ENCODE measurements around the gene OLIG3. TPM values are rescaled to one million over a fixed set of nuclear protein-coding genes. Genes with fewer than 3 reads are reported as not detected.

The OLIG3 gene
- total RNA-seq, 1 donor from 2014 or later: not detected

- DNase-seq (ENCODE audit: low spot score): no peak
- Mint-ChIP-seq H3K4me3 (ENCODE audit: low read depth) (no peak overlapping the region), H3K36me3 (ENCODE audit: low read depth) (peaks cover 4% of the 10 kb centered on the region), H3K27me3 (ENCODE audit: low read depth) (peaks cover 90% of the 10 kb centered on the region), H3K27ac (peak overlapping the region; percentile 4), H3K4me1 (ENCODE audit: low read depth) (peaks cover 42% of the 10 kb centered on the region), H3K9me3 (peaks cover 4% of the 10 kb centered on the region)
- intact Hi-C loops (cut with micrococcal nuclease): loop anchor here (2.0 to 5.0 kb wide), 2 partner anchors 148 to 615 kb away; partner anchors contain the start of gene PERP
Observed at GRCh38 chr6:137492289-137493217, 1.6 kb downstream of the OLIG3 start.

DNA sequence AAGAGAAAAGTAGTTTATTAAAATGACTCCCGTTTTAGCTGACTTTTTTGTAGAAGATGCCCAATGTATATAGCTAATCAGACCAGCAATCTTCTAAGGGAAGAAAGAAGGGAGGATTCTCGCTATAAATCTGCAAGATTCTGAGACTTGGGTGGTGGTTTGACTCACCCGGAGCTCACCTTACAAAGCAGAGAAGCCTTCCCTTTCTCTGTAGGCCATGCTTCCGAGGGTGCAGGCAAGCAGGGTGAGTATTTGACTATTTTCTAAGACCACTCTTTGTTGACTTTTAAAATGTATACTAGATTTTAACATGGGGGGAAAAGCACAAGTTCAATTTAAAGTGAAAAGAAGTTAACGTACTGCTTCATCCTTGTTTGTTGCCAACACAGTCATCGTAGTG is 2.7 kb downstream of the OLIG3 start:
- peaks cover 4% of the 10 kb centered on the region for H3K36me3 Mint-ChIP-seq (ENCODE audit: low read depth)
- intact Hi-C loops (cut with micrococcal nuclease): loop anchor here (5.0 kb wide), 1 partner anchor 616 kb away; the partner anchor contains the start of gene PERP
- peaks cover 39% of the 10 kb centered on the region for H3K4me1 Mint-ChIP-seq (ENCODE audit: low read depth)
- peaks cover 92% of the 10 kb centered on the region for H3K27me3 Mint-ChIP-seq (ENCODE audit: low read depth)
- H3K4me3 Mint-ChIP-seq (ENCODE audit: low read depth): no peak overlapping the region
- no peak for DNase-seq (ENCODE audit: low spot score)
- H3K9me3 Mint-ChIP-seq: peaks cover 4% of the 10 kb centered on the region
- H3K27ac Mint-ChIP-seq: no peak overlapping the region

- Mint-ChIP-seq H3K27me3 (ENCODE audit: low read depth) (peaks cover 92% of the 10 kb centered on the region), H3K9me3 (peaks cover 4% of the 10 kb centered on the region), H3K27ac (no peak overlapping the region), H3K4me3 (ENCODE audit: low read depth) (no peak overlapping the region), H3K36me3 (ENCODE audit: low read depth) (peaks cover 4% of the 10 kb centered on the region), H3K4me1 (ENCODE audit: low read depth) (peaks cover 35% of the 10 kb centered on the region)
- DNase-seq (ENCODE audit: low spot score): no peak
- intact Hi-C loops (cut with micrococcal nuclease): loop anchor here (5.0 kb wide), 1 partner anchor 616 kb away; the partner anchor contains the start of gene PERP
Observed at GRCh38 chr6:137490961-137491360, 3.2 kb downstream of the OLIG3 start.

DNA sequence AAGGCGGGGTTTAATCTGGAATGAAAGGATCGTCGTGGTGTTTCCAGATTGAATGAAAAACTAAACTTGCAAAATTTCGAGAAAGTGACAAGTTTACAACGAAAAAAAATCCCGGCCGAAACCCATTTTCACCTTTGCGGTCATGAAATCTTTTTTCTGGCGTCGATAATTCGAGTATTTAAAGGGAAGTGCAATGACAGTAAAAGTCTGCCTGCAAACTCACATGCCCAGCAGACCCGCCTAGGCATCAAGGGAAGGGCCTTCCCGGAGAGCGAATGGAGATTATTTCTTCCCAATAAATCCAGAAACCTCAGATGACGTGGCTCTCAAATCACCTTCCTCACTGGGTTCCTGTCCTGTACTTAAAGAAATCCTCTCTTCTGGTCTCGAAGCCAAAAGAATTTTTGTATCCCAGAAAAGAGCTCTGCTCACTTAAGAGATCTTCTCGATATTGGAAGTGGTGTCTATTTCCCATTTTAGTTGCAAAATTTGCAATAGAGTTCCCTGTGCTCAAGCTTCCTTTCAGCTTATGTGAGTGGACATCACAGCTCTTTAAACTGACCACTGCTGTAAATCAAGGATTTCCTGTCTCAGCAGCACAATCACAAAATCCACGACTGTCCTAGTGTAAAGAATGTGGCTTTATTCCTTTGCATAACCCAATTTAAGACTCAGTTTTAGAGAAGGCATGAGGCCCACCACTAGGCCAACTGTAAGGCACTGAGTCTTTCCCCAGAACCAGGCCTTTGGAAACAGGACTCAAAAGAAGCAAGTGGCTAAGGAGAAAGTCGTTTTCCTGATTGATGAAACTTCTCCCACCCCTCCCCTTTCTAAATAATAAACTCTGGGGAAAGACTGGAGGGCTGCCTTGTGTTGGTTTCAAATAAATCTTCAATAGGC is 3.9 kb downstream of the OLIG3 start:
- H3K27ac Mint-ChIP-seq: no peak overlapping the region
- peaks cover 30% of the 10 kb centered on the region for H3K4me1 Mint-ChIP-seq (ENCODE audit: low read depth)
- peaks cover 4% of the 10 kb centered on the region for H3K36me3 Mint-ChIP-seq (ENCODE audit: low read depth)
- peaks cover 4% of the 10 kb centered on the region for H3K9me3 Mint-ChIP-seq
- peaks cover 92% of the 10 kb centered on the region for H3K27me3 Mint-ChIP-seq (ENCODE audit: low read depth)
- intact Hi-C loops (cut with micrococcal nuclease): loop anchor here (5.0 kb wide), 1 partner anchor 617 kb away; the partner anchor contains the start of gene PERP
- no peak overlapping the region for H3K4me3 Mint-ChIP-seq (ENCODE audit: low read depth)
- DNase-seq (ENCODE audit: low spot score): no peak

DNA sequence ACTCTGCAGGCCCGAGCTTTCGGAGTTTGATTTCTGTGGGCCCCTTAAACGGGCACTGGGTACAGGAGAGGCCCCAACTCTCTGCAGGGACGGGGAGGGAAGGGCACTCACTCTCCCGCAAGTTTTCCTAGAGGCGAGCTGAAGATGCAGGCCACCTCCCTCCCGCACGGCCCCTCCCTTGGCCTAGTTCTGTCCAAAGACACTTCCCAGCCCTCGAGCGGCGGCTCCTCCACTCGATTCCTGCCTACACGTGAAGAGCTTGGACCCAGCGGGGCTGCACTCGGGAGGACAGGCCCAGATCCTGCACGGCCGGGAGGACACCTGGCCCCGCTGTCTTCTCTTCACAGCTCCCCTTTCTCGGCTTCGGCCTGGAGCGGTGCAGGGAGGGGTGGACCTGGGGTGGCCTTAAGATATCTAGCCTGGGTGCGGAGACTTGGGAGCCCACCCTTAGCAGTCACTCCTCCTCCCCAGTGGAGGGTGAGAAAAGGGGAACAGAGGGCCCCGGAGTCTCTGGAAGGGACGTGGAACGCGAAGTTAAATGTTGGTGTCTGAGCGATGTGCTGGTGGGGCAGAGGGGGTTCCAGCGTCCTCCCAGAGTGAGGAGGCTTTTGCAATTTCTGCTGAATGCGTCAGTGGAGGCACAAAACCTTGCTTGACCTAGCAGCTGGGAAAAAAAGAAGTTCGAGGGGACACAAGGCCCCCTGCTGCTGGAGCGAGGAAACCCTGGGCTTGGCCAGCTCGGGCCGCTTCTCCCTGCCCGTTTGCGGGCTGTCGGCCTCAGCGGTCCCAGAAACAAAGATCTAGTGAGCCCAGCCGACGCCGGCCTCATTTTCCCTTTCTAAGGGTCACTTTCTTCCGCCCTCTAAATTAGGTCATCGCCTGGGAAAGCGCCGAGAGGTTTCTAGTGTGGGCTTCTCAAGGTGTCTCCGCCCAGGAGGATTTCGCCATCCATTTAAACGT is 4.9 kb downstream of the OLIG3 start:
- intact Hi-C loops (cut with micrococcal nuclease): loop anchor here (5.0 kb wide), 2 partner anchors 567 to 618 kb away; partner anchors contain the start of genes PERP and SLC35D3
- Mint-ChIP-seq H3K4me3 (ENCODE audit: low read depth) (no peak overlapping the region), H3K36me3 (ENCODE audit: low read depth) (peaks cover 4% of the 10 kb centered on the region), H3K9me3 (peaks cover 4% of the 10 kb centered on the region), H3K27ac (no peak overlapping the region), H3K27me3 (ENCODE audit: low read depth) (peaks cover 87% of the 10 kb centered on the region), H3K4me1 (ENCODE audit: low read depth) (peaks cover 23% of the 10 kb centered on the region)
- no peak for DNase-seq (ENCODE audit: low spot score)

GRCh38 chr6:137488150-137489045 is 5.8 kb downstream of the OLIG3 start:
- Mint-ChIP-seq H3K27ac (no peak overlapping the region), H3K27me3 (ENCODE audit: low read depth) (peaks cover 85% of the 10 kb centered on the region), H3K9me3 (peaks cover 4% of the 10 kb centered on the region), H3K36me3 (ENCODE audit: low read depth) (no peaks in the 10 kb centered on the region), H3K4me3 (ENCODE audit: low read depth) (no peak overlapping the region), H3K4me1 (ENCODE audit: low read depth) (peaks cover 22% of the 10 kb centered on the region)
- DNase-seq (ENCODE audit: low spot score): no peak
- intact Hi-C loops (cut with micrococcal nuclease): loop anchor here (5.0 kb wide), 1 partner anchor 566 kb away; the partner anchor contains the start of gene SLC35D3

- Mint-ChIP-seq H3K9me3 (peaks cover 3% of the 10 kb centered on the region), H3K36me3 (ENCODE audit: low read depth) (no peaks in the 10 kb centered on the region), H3K27ac (no peak overlapping the region), H3K4me3 (ENCODE audit: low read depth) (no peak overlapping the region), H3K4me1 (ENCODE audit: low read depth) (peaks cover 20% of the 10 kb centered on the region), H3K27me3 (ENCODE audit: low read depth) (peaks cover 82% of the 10 kb centered on the region)
- intact Hi-C loops (cut with micrococcal nuclease): loop anchor here (5.0 kb wide), 1 partner anchor 566 kb away; the partner anchor contains the start of gene SLC35D3
- no peak for DNase-seq (ENCODE audit: low spot score)
Observed at GRCh38 chr6:137487869-137488149, 6.4 kb downstream of the OLIG3 start.

GRCh38 chr6:137487181-137487868 is 6.9 kb downstream of the OLIG3 start:
- Mint-ChIP-seq H3K27ac (no peak overlapping the region), H3K4me1 (ENCODE audit: low read depth) (peaks cover 16% of the 10 kb centered on the region), H3K4me3 (ENCODE audit: low read depth) (no peak overlapping the region), H3K9me3 (no peaks in the 10 kb centered on the region), H3K27me3 (ENCODE audit: low read depth) (peaks cover 80% of the 10 kb centered on the region), H3K36me3 (ENCODE audit: low read depth) (no peaks in the 10 kb centered on the region)
- no peak for DNase-seq (ENCODE audit: low spot score)
- intact Hi-C loops (cut with micrococcal nuclease): loop anchor here (5.0 kb wide), 1 partner anchor 565 kb away; the partner anchor contains the start of gene SLC35D3

DNA sequence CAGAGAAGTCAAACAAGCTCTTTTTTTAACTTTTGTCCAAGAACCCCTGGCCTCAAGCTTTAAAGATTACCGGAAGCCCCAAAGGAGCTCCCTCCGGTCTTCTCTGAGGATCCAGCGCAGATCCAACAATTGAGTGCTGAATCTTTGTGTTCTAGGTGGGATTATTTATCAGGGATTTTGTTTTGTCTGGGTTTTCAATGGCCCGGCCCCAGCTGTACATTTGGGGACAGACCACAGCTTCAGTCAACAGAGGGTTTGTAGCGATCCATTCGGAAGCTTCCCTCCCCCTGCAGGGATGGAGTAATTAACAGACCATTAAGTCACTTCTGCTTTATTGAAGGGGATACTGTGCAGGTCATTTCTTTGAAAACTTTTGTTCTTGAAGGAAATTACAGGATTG is 7.8 kb downstream of the OLIG3 start:
- Mint-ChIP-seq H3K27me3 (ENCODE audit: low read depth) (peaks cover 77% of the 10 kb centered on the region), H3K4me1 (ENCODE audit: low read depth) (peaks cover 10% of the 10 kb centered on the region), H3K4me3 (ENCODE audit: low read depth) (no peak overlapping the region), H3K36me3 (ENCODE audit: low read depth) (no peaks in the 10 kb centered on the region), H3K27ac (no peak overlapping the region), H3K9me3 (no peaks in the 10 kb centered on the region)
- intact Hi-C loops (cut with micrococcal nuclease): loop anchor here (5.0 kb wide), 1 partner anchor 564 kb away; the partner anchor contains the start of gene SLC35D3
- no peak for DNase-seq (ENCODE audit: low spot score)

- H3K27me3 Mint-ChIP-seq (ENCODE audit: low read depth): peaks cover 55% of the 10 kb centered on the region
- no peak overlapping the region for H3K4me3 Mint-ChIP-seq (ENCODE audit: low read depth)
- no peak for DNase-seq (ENCODE audit: low spot score)
- no peaks in the 10 kb centered on the region for H3K9me3 Mint-ChIP-seq
- H3K27ac Mint-ChIP-seq: no peak overlapping the region
- H3K36me3 Mint-ChIP-seq (ENCODE audit: low read depth): no peaks in the 10 kb centered on the region
- intact Hi-C loops (cut with micrococcal nuclease): no loop called here
- H3K4me1 Mint-ChIP-seq (ENCODE audit: low read depth): no peaks in the 10 kb centered on the region
Observed at GRCh38 chr6:137480431-137480830, 13.8 kb downstream of the OLIG3 start.

DNA sequence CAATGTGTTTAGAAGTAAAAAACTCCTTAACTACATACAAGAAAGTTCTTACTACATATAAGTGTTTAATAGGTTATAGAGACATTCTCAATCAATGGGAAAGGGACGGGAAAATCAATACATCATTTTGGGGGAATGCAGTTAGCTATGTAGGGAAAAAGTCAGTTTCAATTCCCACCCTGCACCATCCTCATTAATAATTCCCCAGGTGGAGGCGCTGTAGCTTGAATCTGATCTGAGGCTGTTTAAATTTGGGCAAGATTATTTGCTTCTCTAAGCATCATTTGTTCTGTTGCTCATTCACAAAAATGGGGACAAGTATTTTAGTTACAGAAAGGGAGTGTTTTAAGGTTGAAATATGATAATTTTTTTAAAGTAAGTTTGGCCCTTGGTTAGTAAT is 19.1 kb downstream of the OLIG3 start:
- intact Hi-C loops (cut with micrococcal nuclease): no loop called here
- peaks cover 60% of the 10 kb centered on the region for H3K27me3 Mint-ChIP-seq (ENCODE audit: low read depth)
- no peaks in the 10 kb centered on the region for H3K36me3 Mint-ChIP-seq (ENCODE audit: low read depth)
- no peaks in the 10 kb centered on the region for H3K9me3 Mint-ChIP-seq
- H3K4me3 Mint-ChIP-seq (ENCODE audit: low read depth): no peak overlapping the region
- H3K4me1 Mint-ChIP-seq (ENCODE audit: low read depth): no peaks in the 10 kb centered on the region
- DNase-seq (ENCODE audit: low spot score): no peak
- H3K27ac Mint-ChIP-seq: no peak overlapping the region

Data from activated T-helper 2 cell treated with anti-CD3 and anti-CD28 coated beads, Interferon-gamma antibody, Interleukin-2, Interleukin-4, amounts not matched to agents 10 μg/mL and 5 μg/mL and 100 μg/mL, durations not matched to agents 14 hours and 24 hours and 36 hours (primary cell).